Posterior vena cava (tissue), 2 donors: ENCODE data around the gene BANF2. TPM values are rescaled to one million over a fixed set of nuclear protein-coding genes. Genes with fewer than 3 reads are reported as not detected.
"Not testable (repeated sequence)": the region's sequence is repeated elsewhere in the genome, so short reads cannot be mapped to it uniquely, and the experiment has no call there.

Experiments used
- DNase-seq: peaks from one replicate; pipeline ENCODE4 v3.0.0-alpha.2; 2020; ENCODE audit warnings: low spot score
- intact Hi-C, 2 donors: fragments of 100-400 bp; cut with DNase I; formaldehyde crosslinking; loops; one replicate each; pipeline versions ENCODE4 v1.14.1 to v1.14.2; 2022 to 2023
- total RNA-seq, 2 donors: library from RNA; stranded (reverse); fragmentation: NEBNext Ultra II Directional; extraction: Animal tissue kit (Norgen Biotek cat#: 25700); gene quantifications; one replicate each; pipeline ENCODE4 v1.2.1, GENCODE V29; 2021
- donor health status: DM: yes; HTN: yes; CAD: no.
- donor health status: DM: yes; HTN: yes; CAD: no.

The BANF2 gene
- total RNA-seq, 2 donors from 2014 or later: not detected

- intact Hi-C loops: no loop called here
Measured at GRCh38 chr20:17772005-17772343, 72.2 kb downstream of the BANF2 start.

GRCh38 chr20:17773619-17774018 is 73.9 kb downstream of the BANF2 start:
- intact Hi-C loops: no loop called here
- DNase-seq: no peak

More at GRCh38 chr20:17772005-17772343, 72.2 kb downstream of the BANF2 start:
- no peak for DNase-seq

- intact Hi-C loops: no loop called here
- DNase-seq: no peak
Measured at GRCh38 chr20:17775600-17775999, 75.8 kb downstream of the BANF2 start.

GRCh38 chr20:17776551-17776950 is 76.8 kb downstream of the BANF2 start:
- intact Hi-C loops: loop anchor here in 1 of 2 donors (2.0 kb wide), 1 partner anchor 16 kb away; no protein-coding TSS in a partner anchor
- DNase-seq: no peak

GRCh38 chr20:17779011-17779410 is 79.2 kb downstream of the BANF2 start:
- DNase-seq, intact Hi-C loops: not testable (repeated sequence)

GRCh38 chr20:17782768-17783167 is 83.0 kb downstream of the BANF2 start:
- DNase-seq: no peak
- intact Hi-C loops: loop anchor here in 1 of 2 donors (10.0 kb wide), 1 partner anchor 108 kb away; no protein-coding TSS in a partner anchor

GRCh38 chr20:17783671-17784070 is 83.9 kb downstream of the BANF2 start:
- intact Hi-C loops: loop anchor here in 1 of 2 donors (10.0 kb wide), 1 partner anchor 109 kb away; no protein-coding TSS in a partner anchor
- no peak for DNase-seq

- intact Hi-C loops: loop anchor here in 1 of 2 donors (10.0 kb wide), 1 partner anchor 110 kb away; no protein-coding TSS in a partner anchor
- no peak for DNase-seq
Measured at GRCh38 chr20:17785007-17785406, 85.2 kb downstream of the BANF2 start.

Other genes starting within 250 kb of the BANF2 start
- under 1 TPM; 0.67 to 0.93 TPM for gene BFSP1, start 168.6 kb upstream of the BANF2 start, total RNA-seq
- 1,000 to 10,000 TPM; 1,245 to 1,338 TPM for gene DSTN, start 129.9 kb upstream of the BANF2 start, total RNA-seq
- 100 to 1,000 TPM; 128 TPM for gene RRBP1, start 17.7 kb upstream of the BANF2 start, total RNA-seq